Measurements from ENCODE around the gene CABLES1. TPM values are rescaled to one million over a fixed set of nuclear protein-coding genes. Genes with fewer than 3 reads are reported as not detected.

CABLES1 gene
- total RNA-seq, 1 experiment from 2014 or later = 66.4 TPM

GRCh38 chr18:23143016-23143814, 7.9 kb downstream of the CABLES1 start:
- peak overlapping the region; percentile 88 for H3K27ac ChIP-seq (ENCODE audit: low read length)
- no peaks in the 10 kb centered on the region for H3K27me3 ChIP-seq (ENCODE audit: control insufficient read depth, insufficient read depth, low read length)
- intact Hi-C loops (cut with micrococcal nuclease; ENCODE audit: unreplicated experiment) (no loop called here), in situ Hi-C loops (cut with HindIII; ENCODE audit: low pct_unique_long_range_greater_than_20kb, low sequenced_read_pairs) (no loop called here)
- ChIA-PET CTCF (no interaction called here), POLR2A (no interaction called here)
- no peaks in the 10 kb centered on the region for H3K9me3 ChIP-seq (ENCODE audit: control insufficient read depth, insufficient read depth, low read depth, low read length)
- no peak for TF ChIP-seq SIN3A (IDR thresholded peaks at IDR 0.05; ENCODE audit: borderline replicate concordance, insufficient read depth, low read depth, low read length)
- TF ChIP-seq POLR2AphosphoS5 (IDR thresholded peaks at IDR 0.05; ENCODE audit: low read depth, low read length) = no peak
- TF ChIP-seq TCF7L2 (IDR thresholded peaks at IDR 0.05; ENCODE audit: low read depth, low read length) = no peak
- no peak for TF ChIP-seq CTCF (IDR thresholded peaks at IDR 0.05)
- no peak for TF ChIP-seq REST (IDR thresholded peaks at IDR 0.05; ENCODE audit: insufficient read depth in 1 of 2, low read depth in 2 of 2, low read length in 1 of 2)
- no peaks in the 10 kb centered on the region for H3K36me3 ChIP-seq (ENCODE audit: control insufficient read depth, insufficient read depth, low read length)
- no peak for DNase-seq (ENCODE audit: low read depth, low spot score)
- ATAC-seq = peak; percentile 53
- BruUV-seq (replicated peaks) = no TSS peak
- peak overlapping the region in 1 of 2 experiments; percentile 17; a peak in 1 of 4 replicates for H3K4me3 ChIP-seq (ENCODE audit: low read depth in 2 of 2, low read length in 2 of 2)
- peaks cover 84% of the 10 kb centered on the region for H3K4me1 ChIP-seq (ENCODE audit: control insufficient read depth, insufficient read depth, low read length)

- intact Hi-C loops (cut with micrococcal nuclease; ENCODE audit: unreplicated experiment) = no loop called here
- no TSS peak for BruUV-seq (replicated peaks)
- DNase-seq (ENCODE audit: low read depth, low spot score) (no peak), ATAC-seq (peak; percentile 53)
- CTCF ChIA-PET = no interaction called here
- Histone ChIP-seq H3K9me3 (ENCODE audit: control insufficient read depth, insufficient read depth, low read depth, low read length) (no peaks in the 10 kb centered on the region), H3K27me3 (ENCODE audit: control insufficient read depth, insufficient read depth, low read length) (no peaks in the 10 kb centered on the region), H3K4me1 (ENCODE audit: control insufficient read depth, insufficient read depth, low read length) (peaks cover 77% of the 10 kb centered on the region), H3K27ac (ENCODE audit: low read length) (peak overlapping the region; percentile 88), H3K36me3 (ENCODE audit: control insufficient read depth, insufficient read depth, low read length) (no peaks in the 10 kb centered on the region), H3K4me3 (ENCODE audit: low read depth in 2 of 2, low read length in 2 of 2) (peak overlapping the region in 1 of 2 experiments; percentile 19; a peak in 1 of 4 replicates)
- TF ChIP-seq REST (IDR thresholded peaks at IDR 0.05; ENCODE audit: insufficient read depth in 1 of 2, low read depth in 2 of 2, low read length in 1 of 2) = no peak
- TF ChIP-seq CTCF (IDR thresholded peaks at IDR 0.05) = no peak
- no peak for TF ChIP-seq TCF7L2 (IDR thresholded peaks at IDR 0.05; ENCODE audit: low read depth, low read length)
- no peak for TF ChIP-seq SIN3A (IDR thresholded peaks at IDR 0.05; ENCODE audit: borderline replicate concordance, insufficient read depth, low read depth, low read length)
- no peak for TF ChIP-seq POLR2AphosphoS5 (IDR thresholded peaks at IDR 0.05; ENCODE audit: low read depth, low read length)
- in situ Hi-C loops (cut with HindIII; ENCODE audit: low pct_unique_long_range_greater_than_20kb, low sequenced_read_pairs) = no loop called here
- POLR2A ChIA-PET = no interaction called here
These were observed 8.6 kb downstream of the CABLES1 start for GRCh38 chr18:23143815-23144261.

All from Panc1 (cell line).